HEK293T (cell line): ENCODE results near the gene FOXL1.

Source experiments
- ARNT ChIP-seq: fragments of 450-650 bp; IDR thresholded peaks from 2 replicates; pipeline ENCODE4 v1.6.1; 2017; ENCODE audit warnings: mild to moderate bottlenecking
- BHLHE40 ChIP-seq: fragments of 450-650 bp; IDR thresholded peaks from 2 replicates; pipeline ENCODE4 v1.6.1; 2016; ENCODE audit warnings: mild to moderate bottlenecking, moderate library complexity, borderline replicate concordance
- CTBP1 ChIP-seq: fragments of 450-650 bp; IDR thresholded peaks from 2 replicates; pipeline ENCODE4 v1.6.1; 2016; ENCODE audit warnings: borderline replicate concordance
- ELF4 ChIP-seq: fragments of 450-650 bp; IDR thresholded peaks from 2 replicates; pipeline ENCODE4 v1.6.1; 2017; ENCODE audit warnings: antibody characterized with exemption
- FOXA1 ChIP-seq: fragments of 450-650 bp; IDR thresholded peaks from 2 replicates; pipeline ENCODE4 v1.6.1; 2016; ENCODE audit warnings: mild to moderate bottlenecking
- FOXK2 ChIP-seq: fragments of 450-650 bp; IDR thresholded peaks from 2 replicates; pipeline ENCODE4 v1.6.1; 2016; ENCODE audit warnings: mild to moderate bottlenecking
- FOXM1 ChIP-seq: fragments of 450-650 bp; IDR thresholded peaks from 2 replicates; pipeline ENCODE4 v1.6.1; 2017; ENCODE audit warnings: mild to moderate bottlenecking, borderline replicate concordance
- HDGF ChIP-seq: fragments of 450-650 bp; IDR thresholded peaks from 2 replicates; pipeline ENCODE4 v1.6.1; 2017; ENCODE audit warnings: antibody characterized with exemption, borderline replicate concordance
- L3MBTL2 ChIP-seq: fragments of 450-650 bp; conservative IDR thresholded peaks from 2 replicates; pipeline ENCODE4 v1.6.1; 2016; ENCODE audit warnings: mild to moderate bottlenecking
- LEF1 ChIP-seq: fragments of 450-650 bp; IDR thresholded peaks from 2 replicates; pipeline ENCODE4 v1.6.1; 2017; ENCODE audit warnings: mild to moderate bottlenecking, borderline replicate concordance
- NFRKB ChIP-seq: fragments of 450-650 bp; IDR thresholded peaks from 2 replicates; pipeline ENCODE4 v1.6.1; 2016; ENCODE audit warnings: mild to moderate bottlenecking, moderate library complexity
- SP1 ChIP-seq: fragments of 450-650 bp; IDR thresholded peaks from 2 replicates; pipeline ENCODE4 v1.6.1; 2017
- ZNF384 ChIP-seq: fragments of 450-650 bp; IDR thresholded peaks from 2 replicates; pipeline ENCODE4 v1.6.1; 2016
- TF ChIP-seq, protein P1 (sequence below): fragments of 450-650 bp; IDR thresholded peaks from 2 replicates; pipeline ENCODE4 v1.6.1; 2016

DNA sequence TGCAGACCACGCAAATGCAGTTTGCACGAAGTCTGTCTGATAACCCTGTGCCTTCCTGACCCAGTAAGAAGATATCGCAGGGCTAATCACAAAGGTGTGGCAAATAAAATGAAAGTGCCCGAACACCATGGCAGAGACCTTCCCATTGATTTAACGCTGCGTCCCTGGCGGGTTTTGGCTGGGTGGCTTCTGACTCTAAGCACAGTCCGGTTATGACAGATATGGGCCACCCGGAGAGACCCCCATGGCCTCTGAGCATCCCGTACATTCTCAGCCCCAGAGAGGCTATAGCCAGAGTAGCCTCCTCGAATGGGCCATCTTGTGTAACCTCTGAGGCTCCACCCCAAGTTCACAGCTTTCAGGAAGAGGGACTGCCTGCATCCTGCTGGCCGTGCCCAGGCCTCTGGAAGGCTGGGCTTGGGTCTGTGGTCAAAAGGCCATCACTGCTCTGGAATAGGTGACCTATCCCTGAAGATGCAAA is 6.3 kb upstream of the FOXL1 start:
- TF ChIP-seq, protein P1, sequence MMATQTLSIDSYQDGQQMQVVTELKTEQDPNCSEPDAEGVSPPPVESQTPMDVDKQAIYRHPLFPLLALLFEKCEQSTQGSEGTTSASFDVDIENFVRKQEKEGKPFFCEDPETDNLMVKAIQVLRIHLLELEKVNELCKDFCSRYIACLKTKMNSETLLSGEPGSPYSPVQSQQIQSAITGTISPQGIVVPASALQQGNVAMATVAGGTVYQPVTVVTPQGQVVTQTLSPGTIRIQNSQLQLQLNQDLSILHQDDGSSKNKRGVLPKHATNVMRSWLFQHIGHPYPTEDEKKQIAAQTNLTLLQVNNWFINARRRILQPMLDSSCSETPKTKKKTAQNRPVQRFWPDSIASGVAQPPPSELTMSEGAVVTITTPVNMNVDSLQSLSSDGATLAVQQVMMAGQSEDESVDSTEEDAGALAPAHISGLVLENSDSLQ, result no peak
- TF ChIP-seq FOXM1 (no peak), ZNF384 (no peak), FOXA1 (no peak), HDGF (no peak), SP1 (no peak), L3MBTL2 (no peak), BHLHE40 (no peak), NFRKB (no peak), ARNT (no peak), FOXK2 (no peak), LEF1 (no peak), ELF4 (no peak), CTBP1 (no peak)
